Endothelial cell of umbilical vein (primary cell): ENCODE data around the gene KAZN. TPM values are rescaled to one million over a fixed set of nuclear protein-coding genes. Genes with fewer than 3 reads are reported as not detected.

Experiments used
- BruUV-seq: library from RNA; stranded (reverse); fragments of 400-500 nt; replicated peaks from 2 replicates; lab custom pipeline; 2021; lab: Mats Ljungman, UMichigan
- CTCF ChIA-PET: fragments of 300-600, 350-600 bp; sonication (Branson Sonifier 250); formaldehyde crosslinking; loops from one replicate; lab custom pipeline; 2021; ENCODE audit warnings: antibody characterized with exemption, inconsistent platforms; lab: Charles Lee
- POLR2A ChIA-PET: fragments of 300-600, 350-600 bp; sonication (Branson Sonifier 250); formaldehyde crosslinking; loops from one replicate; lab custom pipeline; 2021; ENCODE audit warnings: antibody characterized with exemption, inconsistent platforms; lab: Charles Lee
- DNase-seq: peaks from one replicate; pipeline ENCODE4 v3.0.0-alpha.2; 2011; ENCODE audit warnings: low read depth, low spot score
- FAIRE-seq: peaks from 2 replicates; lab custom pipeline; 2011; peaks lifted over from hg19 to GRCh38; lab: Jason Lieb, UNC
- H2AFZ ChIP-seq: 2 replicates; pipeline ENCODE4 v1.6.0; 2012; ENCODE audit warnings: low read depth, low read length, control low read depth, inconsistent platforms
- H3K27ac ChIP-seq: 2 replicates; pipeline ENCODE4 v1.5.1; 2011; ENCODE audit warnings: low read depth, mild to moderate bottlenecking, control low read depth, low read length, moderate library complexity; ENCODE audit not compliant: insufficient read depth
- H3K27me3 ChIP-seq, 2 experiments: 2 replicates each; pipeline versions ENCODE4 v1.6.0 to v1.6.1; 2011; ENCODE audit warnings: low read length in 2 of 2, mixed read lengths in 1 of 2; ENCODE audit not compliant: control insufficient read depth in 2 of 2, insufficient read depth in 2 of 2
- H3K36me3 ChIP-seq, 2 experiments: 2 replicates in 1 of 2; 3 replicates in 1 of 2; pipeline ENCODE4 v1.5.1; 2011; ENCODE audit warnings: low read length in 2 of 2, mild to moderate bottlenecking in 1 of 2, moderate library complexity in 1 of 2; ENCODE audit not compliant: control insufficient read depth in 2 of 2, insufficient read depth in 2 of 2; ENCODE audit errors: extremely low read depth in 1 of 2
- H3K4me1 ChIP-seq: 3 replicates; pipeline ENCODE4 v1.5.1; 2011; ENCODE audit warnings: mild to moderate bottlenecking, low read length; ENCODE audit not compliant: control insufficient read depth, insufficient read depth; ENCODE audit errors: extremely low read depth
- H3K4me2 ChIP-seq: 2 replicates; pipeline ENCODE4 v1.6.1; 2011; ENCODE audit warnings: low read length, control low read depth, mixed read lengths; ENCODE audit not compliant: insufficient read depth
- H3K4me3 ChIP-seq, 3 experiments: fragments of 200-600 bp in 1 of 3; sonication (generic), shearing (Covaris generic) in 1 of 3; replicated peaks in 1 of 3; 2 replicates each; pipeline ENCODE4 v1.5.1; 2011 to 2016; ENCODE audit warnings: control low read depth in 3 of 3, low read length in 3 of 3, mild to moderate bottlenecking in 2 of 3, inconsistent platforms in 1 of 3, low read depth in 1 of 3, moderate library complexity in 1 of 3; ENCODE audit not compliant: insufficient read depth in 1 of 3
- H3K79me2 ChIP-seq: 2 replicates; pipeline ENCODE4 v1.6.0; 2012; ENCODE audit warnings: low read length, inconsistent platforms; ENCODE audit not compliant: control insufficient read depth, insufficient read depth
- H3K9ac ChIP-seq: replicated peaks from 2 replicates; pipeline ENCODE3; 2011; ENCODE audit warnings: low read length, control low read depth; ENCODE audit not compliant: insufficient read depth; ENCODE audit errors: extremely low read depth
- H3K9me1 ChIP-seq: replicated peaks from 3 replicates; pipeline ENCODE4 v1.6.0; 2011; ENCODE audit warnings: mild to moderate bottlenecking, low read length; ENCODE audit not compliant: control insufficient read depth, insufficient read depth; ENCODE audit errors: extremely low read depth
- H3K9me3 ChIP-seq: replicated peaks from 2 replicates; pipeline ENCODE4 v1.5.1; 2012; ENCODE audit warnings: low read length, inconsistent platforms; ENCODE audit not compliant: control insufficient read depth, insufficient read depth
- H4K20me1 ChIP-seq: replicated peaks from 2 replicates; pipeline ENCODE3; 2011; ENCODE audit warnings: mild to moderate bottlenecking, low read length; ENCODE audit not compliant: control insufficient read depth, insufficient read depth; ENCODE audit errors: extremely low read depth
- FOS ChIP-seq: IDR thresholded peaks from 2 replicates; pipeline ENCODE4 v1.6.1; 2011; ENCODE audit warnings: mild to moderate bottlenecking, low read length, moderate library complexity, borderline replicate concordance; ENCODE audit not compliant: insufficient read depth
- JUN ChIP-seq: IDR thresholded peaks from 2 replicates; pipeline ENCODE4 v1.6.1; 2011; ENCODE audit warnings: borderline replicate concordance, low read depth; ENCODE audit not compliant: insufficient read length, insufficient read depth
- POLR2A ChIP-seq: IDR thresholded peaks from 2 replicates; pipeline ENCODE4 v1.6.1; 2012; ENCODE audit warnings: low read depth, mild to moderate bottlenecking, control low read depth, low read length
- dilution Hi-C: fragments of 300-500 bp; cut with MboI; formaldehyde crosslinking; loops from one replicate; pipeline ENCODE4 v1.15.0; 2019; ENCODE audit warnings: low sequenced_read_pairs; ENCODE audit not compliant: extremely low pct_ligation_motif_present
- intact Hi-C: fragments of 100-400 bp; cut with micrococcal nuclease; formaldehyde crosslinking; loops from one replicate; pipeline ENCODE4 v1.10.0; 2022
- polyA plus RNA-seq, 4 experiments: library from polyadenylated mRNA; depleted of rRNA in 3 of 4; stranded (reverse) in 3 of 4; unstranded in 1 of 4; fragments of >200 nt; gene quantifications; 2 replicates each; pipeline versions ENCODE4 v1.2.1 to v1.2.3, GENCODE V29; 2011 to 2012; ENCODE audit warnings: missing spikeins in 1 of 4
- total RNA-seq: library from RNA; stranded (reverse); gene quantifications from 2 replicates; pipeline ENCODE4 v1.2.3, GENCODE V29; 2021

The KAZN gene
- total and polyA plus RNA-seq, 2 donors (not counting 3 experiments of a cell fraction or from before 2014, with no cell fraction given) = 1.6 to 5.8 TPM

- TF ChIP-seq JUN (no peak), FOS (no peak)
- H3K4me1 ChIP-seq = no peaks in the 10 kb centered on the region
- no peaks in the 10 kb centered on the region for H3K27me3 ChIP-seq
- no peaks in the 10 kb centered on the region for H3K9me3 ChIP-seq
- DNase-seq (no peak), FAIRE-seq (no peak)
- no peak overlapping the region for H2AFZ ChIP-seq
- BruUV-seq = no TSS peak
- H4K20me1 ChIP-seq = no peaks in the 10 kb centered on the region
- intact Hi-C loops = no loop called here
- ChIA-PET POLR2A (no interaction called here), CTCF (no interaction called here)
- H3K4me2 ChIP-seq = no peak overlapping the region
- H3K9me1 ChIP-seq = no peaks in the 10 kb centered on the region
- dilution Hi-C loops = no loop called here
- no peak overlapping the region for H3K9ac ChIP-seq
- H3K36me3 ChIP-seq = no peaks in the 10 kb centered on the region
- no peaks in the 10 kb centered on the region for H3K79me2 ChIP-seq
- H3K4me3 ChIP-seq = no peak overlapping the region
- H3K27ac ChIP-seq = no peak overlapping the region
Measured at GRCh38 chr1:14733779-14734140, 135.3 kb downstream of the KAZN start.

- Histone ChIP-seq H3K4me3 (no peak overlapping the region), H3K9ac (no peak overlapping the region), H3K27ac (no peak overlapping the region), H3K9me1 (no peaks in the 10 kb centered on the region), H2AFZ (no peak overlapping the region), H3K79me2 (no peaks in the 10 kb centered on the region), H3K4me1 (no peaks in the 10 kb centered on the region), H3K36me3 (no peaks in the 10 kb centered on the region), H3K27me3 (no peaks in the 10 kb centered on the region), H3K9me3 (no peaks in the 10 kb centered on the region), H3K4me2 (no peak overlapping the region), H4K20me1 (no peaks in the 10 kb centered on the region)
- no peak for DNase-seq
- intact Hi-C loops (no loop called here), dilution Hi-C loops (no loop called here)
- BruUV-seq = no TSS peak
- TF ChIP-seq POLR2A (no peak), FOS (no peak)
- CTCF ChIA-PET = no interaction called here
- POLR2A ChIA-PET = no interaction called here
- no peak for FAIRE-seq
Measured at GRCh38 chr1:14735841-14736240, 137.4 kb downstream of the KAZN start.
